Right atrium auricular region (tissue), 2 donors: ENCODE results near the gene ERMP1. TPM values are rescaled to one million over a fixed set of nuclear protein-coding genes. Genes with fewer than 3 reads are reported as not detected.
A peak's percentile ranks its signal among the peaks of the same experiment; 100 is the strongest.
"Not testable (repeated sequence)": the region's sequence is repeated elsewhere in the genome, so short reads cannot be mapped to it uniquely, and the experiment has no call there.

Experiments used
- DNase-seq: peaks from one replicate; pipeline ENCODE4 v3.0.0-alpha.2; 2019; ENCODE audit warnings: low spot score
- H3K27ac ChIP-seq, 2 donors: fragments of 200-600 bp; sonication (generic); 1 replicate in 1 of 2; 2 replicates in 1 of 2; pipeline ENCODE4 v1.5.1; 2016 to 2019
- H3K27me3 ChIP-seq, 2 donors: fragments of 200-600 bp; sonication (generic); one replicate each; pipeline versions ENCODE4 v1.5.1 to v1.6.0; 2017 to 2019
- H3K36me3 ChIP-seq: fragments of 200-600 bp; sonication (generic); one replicate; pipeline ENCODE4 v1.5.1; 2016
- H3K4me1 ChIP-seq, 2 donors: fragments of 200-600 bp; sonication (generic); one replicate each; pipeline versions ENCODE4 v1.5.1 to v1.6.0; 2017 to 2019
- H3K4me3 ChIP-seq, 2 donors: fragments of 200-600 bp; sonication (generic); 1 replicate in 1 of 2; 2 replicates in 1 of 2; pipeline ENCODE4 v1.5.1; 2017 to 2019; ENCODE audit warnings: mild to moderate bottlenecking in 1 of 2, moderate library complexity in 1 of 2
- H3K9me3 ChIP-seq, 2 donors: fragments of 200-600 bp; sonication (generic); one replicate each; pipeline ENCODE4 v1.5.1; 2019
- CTCF ChIP-seq, 2 donors: fragments of 200-600 bp; sonication (generic); IDR thresholded peaks; one replicate each; pipeline ENCODE4 v1.5.1; 2019; ENCODE audit warnings: antibody characterized with exemption in 2 of 2
- total RNA-seq, 2 donors: library from RNA; depleted of rRNA; stranded (reverse); fragments of >200 nt; gene quantifications; one replicate each; pipeline ENCODE4 v1.1.0, GENCODE V29; 2016

ERMP1 gene
- total RNA-seq, 2 donors from 2014 or later = 10.8 to 27.8 TPM

DNA sequence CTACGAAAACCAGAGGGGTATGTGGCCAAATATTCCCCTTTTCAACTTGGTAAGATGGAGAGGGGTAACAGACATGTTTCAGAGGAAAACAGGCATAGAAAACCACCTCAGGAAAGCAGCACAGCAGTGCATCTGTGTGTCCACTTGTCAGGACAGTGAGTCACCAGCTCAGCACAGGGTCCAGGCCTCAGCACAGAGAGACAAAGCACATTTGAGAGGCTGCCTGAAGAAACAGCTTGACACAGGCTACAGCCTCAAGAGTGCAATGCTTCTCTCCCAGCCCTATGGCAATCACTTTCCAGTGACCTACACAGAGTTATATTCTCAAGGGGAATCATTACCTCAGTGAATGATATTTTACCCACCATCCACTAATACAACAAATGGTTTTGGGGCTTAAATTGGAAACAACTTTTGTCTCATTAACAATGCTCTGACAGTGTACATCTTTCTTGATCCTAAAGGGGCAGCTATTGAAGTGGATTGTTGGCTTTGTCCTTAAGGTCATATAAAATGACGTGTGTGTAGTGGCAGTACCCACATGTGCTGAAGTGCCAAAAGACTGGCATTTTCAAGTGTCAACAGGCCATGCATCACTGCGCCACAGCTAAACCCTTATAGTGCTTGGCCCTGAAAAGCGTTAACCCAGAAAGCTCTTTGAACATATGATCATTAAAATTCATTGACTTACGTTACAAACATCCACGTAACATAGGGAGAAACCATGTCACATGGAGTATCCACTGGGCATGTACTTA is 46.4 kb downstream of the ERMP1 start:
- Histone ChIP-seq H3K27ac (no peak overlapping the region), H3K9me3 (peaks cover 0 to 9% of the 10 kb centered on the region in 2 donors), H3K36me3 (peaks cover 13% of the 10 kb centered on the region), H3K4me1 (no peaks in the 10 kb centered on the region), H3K27me3 (no peaks in the 10 kb centered on the region), H3K4me3 (no peak overlapping the region)
- DNase-seq = no peak
- no peak for TF ChIP-seq CTCF (IDR thresholded peaks at IDR 0.05)

- no peak for DNase-seq
- peaks cover 0 to 3% of the 10 kb centered on the region in 2 donors for H3K4me1 ChIP-seq
- peaks cover 13% of the 10 kb centered on the region for H3K36me3 ChIP-seq
- peaks cover 0 to 9% of the 10 kb centered on the region in 2 donors for H3K9me3 ChIP-seq
- no peak for TF ChIP-seq CTCF (IDR thresholded peaks at IDR 0.05)
- H3K27me3 ChIP-seq = no peaks in the 10 kb centered on the region
- no peak overlapping the region for H3K4me3 ChIP-seq
- peak overlapping the region in 1 of 2 donors; percentile 6 for H3K27ac ChIP-seq
These were observed 48.2 kb downstream of the ERMP1 start for GRCh38 chr9:5784526-5785315.

DNA sequence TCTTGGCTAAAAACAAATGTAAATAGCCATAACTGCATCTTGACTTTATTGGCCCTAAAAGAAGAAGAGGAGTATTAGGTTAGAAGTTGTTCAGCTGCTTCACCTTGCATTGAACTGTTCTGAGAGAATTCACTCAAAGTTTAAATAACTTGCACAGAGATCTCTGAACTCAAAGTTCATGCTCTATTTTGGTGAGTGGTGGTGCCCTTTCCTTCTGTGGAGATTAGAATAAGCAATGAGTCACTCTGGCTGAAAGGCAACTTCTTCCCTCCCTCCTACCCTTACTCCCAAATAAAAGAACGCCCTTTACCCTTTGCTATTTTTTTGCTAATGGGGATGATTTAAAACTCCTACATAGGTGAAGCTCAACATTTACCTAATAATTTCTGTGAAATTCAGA is 48.9 kb downstream of the ERMP1 start:
- H3K4me3 ChIP-seq = no peak overlapping the region
- peaks cover 16% of the 10 kb centered on the region for H3K36me3 ChIP-seq
- DNase-seq = no peak
- no peaks in the 10 kb centered on the region for H3K27me3 ChIP-seq
- peaks cover 0 to 12% of the 10 kb centered on the region in 2 donors for H3K9me3 ChIP-seq
- no peak for TF ChIP-seq CTCF (IDR thresholded peaks at IDR 0.05)
- peak overlapping the region in 1 of 2 donors; percentile 6 for H3K27ac ChIP-seq
- H3K4me1 ChIP-seq = peaks cover 0 to 7% of the 10 kb centered on the region in 2 donors

- H3K4me3 ChIP-seq, H3K4me1 ChIP-seq, H3K27ac ChIP-seq, DNase-seq, H3K27me3 ChIP-seq: not testable (repeated sequence)
- peaks cover 22% of the 10 kb centered on the region for H3K36me3 ChIP-seq
- H3K9me3 ChIP-seq = peaks cover 0 to 17% of the 10 kb centered on the region in 2 donors
These were observed 49.5 kb downstream of the ERMP1 start for GRCh38 chr9:5783420-5783819.

GRCh38 chr9:5779705-5780218 is 53.2 kb downstream of the ERMP1 start:
- DNase-seq, H3K27me3 ChIP-seq, H3K27ac ChIP-seq, H3K4me3 ChIP-seq, H3K4me1 ChIP-seq: not testable (repeated sequence)
- Histone ChIP-seq H3K9me3 (peaks cover 0 to 18% of the 10 kb centered on the region in 2 donors), H3K36me3 (peaks cover 38% of the 10 kb centered on the region)

GRCh38 chr9:5778805-5779204 is 54.1 kb downstream of the ERMP1 start:
- Histone ChIP-seq H3K4me3 (no peak overlapping the region), H3K27ac (no peak overlapping the region), H3K36me3 (peaks cover 47% of the 10 kb centered on the region), H3K9me3 (peaks cover 0 to 18% of the 10 kb centered on the region in 2 donors), H3K27me3 (no peaks in the 10 kb centered on the region), H3K4me1 (peaks cover 0 to 7% of the 10 kb centered on the region in 2 donors)
- no peak for TF ChIP-seq CTCF (IDR thresholded peaks at IDR 0.05)
- no peak for DNase-seq
